NCI-H526 (cell line): Measurements from ENCODE around the gene REEP6.
A peak's percentile ranks its signal among the peaks of the same experiment; 100 is the strongest.
"Not testable (repeated sequence)": the region's sequence is repeated elsewhere in the genome, so short reads cannot be mapped to it uniquely, and the experiment has no call there.

ENCODE experiments used
- DNase-seq, 2 experiments: peaks; one replicate each; lab custom pipeline; 2025; lab: John Stamatoyannopoulos, UW

The REEP6 gene

GRCh38 chr19:1490311-1491113, 469 bp upstream of the REEP6 start, which contains the start of gene PCSK4:
Gene PCSK4, minus strand, starts transcription at chr19:1490350. Its CDS starts 4 bp downstream, at chr19:1490346.
- DNase-seq: peak; percentile 88 to 97

- DNase-seq: no peak
Observed at GRCh38 chr19:1491849-1492170, 829 bp downstream of the REEP6 start.

GRCh38 chr19:1492474-1493006, 1.6 kb downstream of the REEP6 start:
- DNase-seq: no peak

- DNase-seq: no peak
Observed at GRCh38 chr19:1494115-1494815, 3.3 kb downstream of the REEP6 start.

- DNase-seq: no peak
Observed at GRCh38 chr19:1495051-1495798, 4.2 kb downstream of the REEP6 start.

- DNase-seq: no peak
Observed at GRCh38 chr19:1495799-1496713, 5.1 kb downstream of the REEP6 start.

GRCh38 chr19:1496714-1497577, 6.0 kb downstream of the REEP6 start:
- no peak for DNase-seq

- DNase-seq: no peak
Observed at GRCh38 chr19:1497578-1498235, 6.7 kb downstream of the REEP6 start.

- DNase-seq: not testable (repeated sequence)
Observed at GRCh38 chr19:1499231-1499630, 8.2 kb downstream of the REEP6 start.

GRCh38 chr19:1501200-1501595, 10.2 kb downstream of the REEP6 start:
- no peak for DNase-seq

- no peak for DNase-seq
Observed at GRCh38 chr19:1502433-1503088, 11.6 kb downstream of the REEP6 start.

- peak in 1 of 2 experiments; percentile 55 for DNase-seq
Observed at GRCh38 chr19:1503089-1503924, 12.3 kb downstream of the REEP6 start.

GRCh38 chr19:1503925-1504773, 13.2 kb downstream of the REEP6 start:
- DNase-seq: no peak

GRCh38 chr19:1505012-1505411, 14.0 kb downstream of the REEP6 start:
- no peak for DNase-seq

- DNase-seq: no peak
Observed at GRCh38 chr19:1505991-1506881, 15.3 kb downstream of the REEP6 start.

- DNase-seq: no peak
Observed at GRCh38 chr19:1507192-1507660, 16.2 kb downstream of the REEP6 start.
